SK-N-SH (cell line): Measurements from ENCODE around the gene WDR53. TPM values are rescaled to one million over a fixed set of nuclear protein-coding genes. Genes with fewer than 3 reads are reported as not detected.

Experiments
- CTCF ChIA-PET: fragments of 300-600, 350-600 bp; formaldehyde crosslinking; extraction: SDS; loops from one replicate; lab custom pipeline; 2021; lab: Yijun Ruan, JAX
- POLR2A ChIA-PET: fragments of 350-600 bp; sonication (Branson Sonifier 250); formaldehyde crosslinking; extraction: SDS; loops from one replicate; lab custom pipeline; 2020; ENCODE audit warnings: antibody characterized with exemption, inconsistent platforms; lab: Yijun Ruan, JAX
- DNase-seq: peaks from one replicate; pipeline ENCODE4 v3.0.0; 2012
- H2AFZ ChIP-seq: fragments of 200-600 bp; sonication (generic); 2 replicates; pipeline ENCODE4 v1.8.1; 2016; ENCODE audit warnings: antibody characterized with exemption, mild to moderate bottlenecking, low read depth
- H3F3A ChIP-seq: fragments of 200-600 bp; sonication (generic); replicated peaks from 2 replicates; pipeline ENCODE3; 2016; ENCODE audit warnings: antibody characterized with exemption, mild to moderate bottlenecking; ENCODE audit not compliant: insufficient read depth
- H3K27ac ChIP-seq, 2 experiments: fragments of 200-500 bp in 1 of 2; fragments of 200-600 bp in 1 of 2; sonication (Bioruptor generic) in 1 of 2; sonication (generic), shearing (Covaris generic) in 1 of 2; 2 replicates each; pipeline versions ENCODE4 v1.5.1 to v1.6.1; 2014 to 2016; ENCODE audit warnings: low read depth in 2 of 2, inconsistent platforms in 1 of 2, low read length in 1 of 2, mild to moderate bottlenecking in 1 of 2, mixed read lengths in 1 of 2
- H3K27me3 ChIP-seq: fragments of 200-600 bp; sonication (generic), shearing (Covaris generic); 2 replicates; pipeline ENCODE4 v1.6.1; 2016; ENCODE audit warnings: mixed run types; ENCODE audit not compliant: insufficient read depth
- H3K36me3 ChIP-seq, 2 experiments: fragments of 200-500 bp in 1 of 2; fragments of 200-600 bp in 1 of 2; sonication (Bioruptor generic) in 1 of 2; sonication (generic) in 1 of 2; replicated peaks in 1 of 2; 2 replicates each; pipeline versions ENCODE3 to v1.5.1; 2014 to 2016; ENCODE audit warnings: low read length in 1 of 2, mild to moderate bottlenecking in 1 of 2; ENCODE audit not compliant: insufficient read depth in 2 of 2, control insufficient read depth in 1 of 2
- H3K4me1 ChIP-seq, 2 experiments: fragments of 200-500 bp in 1 of 2; fragments of 200-600 bp in 1 of 2; sonication (Bioruptor generic) in 1 of 2; sonication (generic), shearing (Covaris generic) in 1 of 2; 2 replicates each; pipeline versions ENCODE4 v1.5.1 to v1.6.1; 2014 to 2016; ENCODE audit warnings: low read depth in 1 of 2, low read length in 1 of 2, mixed run types in 1 of 2; ENCODE audit not compliant: insufficient read depth in 2 of 2, control insufficient read depth in 1 of 2
- H3K4me2 ChIP-seq: fragments of 200-600 bp; sonication (generic), shearing (Covaris generic); 2 replicates; pipeline ENCODE4 v1.6.1; 2017; ENCODE audit warnings: mixed run types
- H3K4me3 ChIP-seq, 2 experiments: fragments of 200-500 bp in 1 of 2; fragments of 200-600 bp in 1 of 2; sonication (Bioruptor generic) in 1 of 2; sonication (generic), shearing (Covaris generic) in 1 of 2; 2 replicates each; pipeline versions ENCODE4 v1.5.1 to v1.8.1; 2014 to 2016; ENCODE audit warnings: low read depth in 2 of 2, inconsistent platforms in 1 of 2, low read length in 1 of 2, mild to moderate bottlenecking in 1 of 2, mixed read lengths in 1 of 2, moderate library complexity in 1 of 2
- H3K79me2 ChIP-seq: fragments of 200-600 bp; sonication (generic); 2 replicates; pipeline ENCODE4 v1.8.1; 2017; ENCODE audit warnings: mild to moderate bottlenecking; ENCODE audit not compliant: insufficient read depth
- H3K9ac ChIP-seq: fragments of 200-600 bp; sonication (generic); 2 replicates; pipeline ENCODE4 v1.6.1; 2017; ENCODE audit warnings: mixed run types
- H3K9me2 ChIP-seq: fragments of 200-600 bp; sonication (generic); 2 replicates; pipeline ENCODE4 v1.6.1; 2017; ENCODE audit warnings: mixed run types
- H3K9me3 ChIP-seq: fragments of 200-600 bp; sonication (generic); 2 replicates; pipeline ENCODE4 v1.6.1; 2017; ENCODE audit warnings: mixed run types, mild to moderate bottlenecking, moderate library complexity
- H4K20me1 ChIP-seq: fragments of 200-600 bp; sonication (generic); 2 replicates; pipeline ENCODE4 v1.6.1; 2017; ENCODE audit warnings: mild to moderate bottlenecking, mixed run types; ENCODE audit not compliant: insufficient read depth
- CHD2 ChIP-seq: fragments of 150-350 bp; IDR thresholded peaks from 2 replicates; pipeline ENCODE4 v1.6.1; 2018; ENCODE audit warnings: low read length; ENCODE audit not compliant: partially characterized antibody
- CTCF ChIP-seq: fragments of 200-600 bp; sonication (generic); IDR thresholded peaks from 2 replicates; pipeline ENCODE4 v1.6.1; 2017; ENCODE audit warnings: antibody characterized with exemption, mild to moderate bottlenecking, moderate library complexity
- ELF1 ChIP-seq: IDR thresholded peaks from 2 replicates; pipeline ENCODE4 v1.4.0; 2012
- EZH2phosphoT487 ChIP-seq: fragments of 200-600 bp; sonication (generic); IDR thresholded peaks from 2 replicates; pipeline ENCODE4 v1.6.1; 2017; ENCODE audit warnings: low read depth, mixed run types, mild to moderate bottlenecking, antibody characterized with exemption, moderate library complexity, borderline replicate concordance
- FOSL2 ChIP-seq: IDR thresholded peaks from 2 replicates; pipeline ENCODE4 v1.4.0; 2012; ENCODE audit warnings: low read depth, mild to moderate bottlenecking, moderate library complexity, borderline replicate concordance
- IRF3 ChIP-seq: fragments of 150-350 bp; IDR thresholded peaks from 2 replicates; pipeline ENCODE4 v1.6.1; 2016; ENCODE audit warnings: mild to moderate bottlenecking, low read depth, low read length
- MAX ChIP-seq: IDR thresholded peaks from 2 replicates; pipeline ENCODE4 v1.4.0; 2012; ENCODE audit warnings: low read depth
- MXI1 ChIP-seq: IDR thresholded peaks from 2 replicates; pipeline ENCODE4 v1.6.1; 2012; ENCODE audit warnings: mild to moderate bottlenecking, low read depth, low read length, improper control_type of control experiment
- POLR2AphosphoS5 ChIP-seq: IDR thresholded peaks from 2 replicates; pipeline ENCODE4 v1.6.1; 2012; ENCODE audit warnings: low read depth, low read length
- RAD21 ChIP-seq: IDR thresholded peaks from 2 replicates; pipeline ENCODE4 v1.6.1; 2012; ENCODE audit warnings: mild to moderate bottlenecking, low read length
- REST ChIP-seq: IDR thresholded peaks from 2 replicates; pipeline ENCODE4 v1.6.1; 2012; ENCODE audit warnings: mild to moderate bottlenecking, low read depth, low read length, moderate library complexity
- RFX5 ChIP-seq: IDR thresholded peaks from 2 replicates; pipeline ENCODE4 v1.6.1; 2012; ENCODE audit warnings: mild to moderate bottlenecking, improper control_type of control experiment, low read length
- RXRA ChIP-seq: IDR thresholded peaks from 2 replicates; pipeline ENCODE4 v1.4.0; 2012; ENCODE audit warnings: low read depth, mild to moderate bottlenecking, borderline replicate concordance
- SIN3A ChIP-seq: IDR thresholded peaks from 2 replicates; pipeline ENCODE4 v1.6.1; 2012; ENCODE audit warnings: low read depth, mild to moderate bottlenecking, low read length, moderate library complexity, borderline replicate concordance
- TAF1 ChIP-seq: IDR thresholded peaks from 2 replicates; pipeline ENCODE4 v1.6.1; 2012; ENCODE audit warnings: low read depth, mild to moderate bottlenecking, low read length, moderate library complexity, borderline replicate concordance
- TCF12 ChIP-seq: IDR thresholded peaks from 2 replicates; pipeline ENCODE4 v1.4.0; 2012
- TEAD4 ChIP-seq: IDR thresholded peaks from 2 replicates; pipeline ENCODE4 v1.4.0; 2012; ENCODE audit warnings: mild to moderate bottlenecking, borderline replicate concordance; ENCODE audit not compliant: insufficient read depth
- ZBTB33 ChIP-seq: IDR thresholded peaks from 2 replicates; pipeline ENCODE4 v1.4.0; 2012; ENCODE audit warnings: low read depth, borderline replicate concordance
- WGBS: methylation state at CpG from one replicate; pipeline ENCODE4 v1.1.6; 2017; ENCODE audit warnings: low lambda C conversion rate; 5-methylcytosine and 5-hydroxymethylcytosine counted together
- polyA plus RNA-seq, 3 experiments: library from polyadenylated mRNA; depleted of rRNA; stranded (reverse); fragments of >200 nt; gene quantifications; 2 replicates each; pipeline ENCODE4 v1.2.3, GENCODE V29; 2012

The WDR53 gene
- polyA plus RNA-seq, 1 of the 3 experiments (the other 2 are of a cell fraction) = 7.0 TPM

- Histone ChIP-seq H3K9me3 (no peaks in the 10 kb centered on the region), H3K27me3 (no peaks in the 10 kb centered on the region), H3K4me3 (no peak overlapping the region), H3K9me2 (no peaks in the 10 kb centered on the region), H3K27ac (no peak overlapping the region), H3K4me2 (no peak overlapping the region), H2AFZ (no peak overlapping the region), H3F3A (no peaks in the 10 kb centered on the region), H3K4me1 (no peaks in the 10 kb centered on the region), H3K9ac (no peak overlapping the region), H3K36me3 (no peaks in the 10 kb centered on the region), H4K20me1 (no peaks in the 10 kb centered on the region), H3K79me2 (no peaks in the 10 kb centered on the region)
- ChIA-PET POLR2A (no interaction called here), CTCF (interaction anchor here (1.4 kb wide), 1 partner anchor 18 kb away, joined by 5 read pairs; no protein-coding TSS in a partner anchor)
- no peak for DNase-seq
- TF ChIP-seq RFX5 (no peak), TCF12 (no peak), POLR2AphosphoS5 (no peak), CHD2 (no peak), IRF3 (no peak), ELF1 (no peak), REST (no peak), MAX (no peak), FOSL2 (no peak), TAF1 (no peak), ZBTB33 (no peak), SIN3A (no peak), RXRA (no peak), RAD21 (no peak), MXI1 (no peak), CTCF (no peak), TEAD4 (no peak), EZH2phosphoT487 (no peak)
- 83% methylated on average over 2 of the region's 2 CpGs for WGBS
These were observed 21.3 kb downstream of the WDR53 start for GRCh38 chr3:196547067-196547466.
